GM12878 (cell line): ENCODE measurements around the gene AGBL4. TPM values are rescaled to one million over a fixed set of nuclear protein-coding genes. Genes with fewer than 3 reads are reported as not detected.

Experiments used
- ATAC-seq: fragments of 200-7000 bp; cut with Tn5 transposase; 3 replicates; pipeline ENCODE4 v1.9.1; 2020; ENCODE audit warnings: mild to moderate bottlenecking, moderate library complexity
- BruUV-seq: library from RNA; stranded (reverse); fragments of 400-500 nt; replicated peaks from 2 replicates; lab custom pipeline; 2021; lab: Mats Ljungman, UMichigan
- CTCF ChIA-PET: fragments of 300-600 bp; sonication (Branson Sonifier 250); formaldehyde crosslinking; extraction: SDS; loops from one replicate; lab custom pipeline; 2021; ENCODE audit warnings: inconsistent platforms; lab: Yijun Ruan, JAX
- POLR2A ChIA-PET: fragments of 350-600 bp; formaldehyde crosslinking; extraction: SDS; loops from one replicate; lab custom pipeline; 2021; ENCODE audit warnings: inconsistent platforms; lab: Charles Lee
- RAD21 ChIA-PET: fragments of 300-600 bp; sonication (Branson Sonifier 250); formaldehyde crosslinking; loops from one replicate; lab custom pipeline; 2023; ENCODE audit warnings: antibody characterized with exemption; ENCODE audit not compliant: unreplicated experiment; lab: Charles Lee
- SMC1A ChIA-PET: fragments of 300-600 bp; sonication (Branson Sonifier 250); formaldehyde crosslinking; loops from one replicate; lab custom pipeline; 2023; ENCODE audit not compliant: unreplicated experiment, uncharacterized antibody; lab: Charles Lee
- DNase-seq: peaks from one replicate; pipeline ENCODE4 v3.0.0-alpha.2; 2011; ENCODE audit warnings: low read depth, low spot score
- FAIRE-seq: peaks from 3 replicates; lab custom pipeline; 2011; peaks lifted over from hg19 to GRCh38; lab: Jason Lieb, UNC
- H2AFZ ChIP-seq: 2 replicates; pipeline ENCODE4 v1.6.0; 2011; ENCODE audit warnings: low read depth, low read length, control low read depth; ENCODE audit not compliant: control insufficient read depth
- H3K27ac ChIP-seq: 2 replicates; pipeline ENCODE4 v1.5.1; 2011; ENCODE audit warnings: control low read depth; ENCODE audit not compliant: control insufficient read depth, insufficient read depth
- H3K27me3 ChIP-seq, 2 experiments: replicated peaks in 1 of 2; 2 replicates each; pipeline versions ENCODE4 v1.6.0 to v1.6.1; 2011; ENCODE audit warnings: low read length in 1 of 2; ENCODE audit not compliant: control insufficient read depth in 2 of 2, insufficient read depth in 2 of 2
- H3K36me3 ChIP-seq, 2 experiments: 2 replicates each; pipeline ENCODE4 v1.5.1; 2011; ENCODE audit warnings: low read length in 1 of 2; ENCODE audit not compliant: control insufficient read depth in 2 of 2, insufficient read depth in 2 of 2
- H3K4me1 ChIP-seq: 2 replicates; pipeline ENCODE4 v1.6.1; 2011; ENCODE audit warnings: mild to moderate bottlenecking, low read length, moderate library complexity, mixed read lengths; ENCODE audit not compliant: control insufficient read depth, insufficient read depth
- H3K4me2 ChIP-seq: 2 replicates; pipeline ENCODE4 v1.6.0; 2011; ENCODE audit warnings: control low read depth; ENCODE audit not compliant: control insufficient read depth, insufficient read depth
- H3K4me3 ChIP-seq: fragments of 200-600 bp; sonication (generic); 2 replicates; pipeline ENCODE4 v1.5.1; 2016
- H3K79me2 ChIP-seq: 2 replicates; pipeline ENCODE4 v1.6.0; 2011; ENCODE audit warnings: low read length; ENCODE audit not compliant: control insufficient read depth, insufficient read depth
- H3K9ac ChIP-seq: 2 replicates; pipeline ENCODE4 v1.8.0; 2011; ENCODE audit warnings: low read length, control low read depth, mixed read lengths; ENCODE audit not compliant: control insufficient read depth, insufficient read depth
- H3K9me3 ChIP-seq: replicated peaks from 3 replicates; pipeline ENCODE4 v1.5.1; 2011; ENCODE audit warnings: mild to moderate bottlenecking, low read length; ENCODE audit not compliant: control insufficient read depth, insufficient read depth
- H4K20me1 ChIP-seq: 2 replicates; pipeline ENCODE4 v1.6.0; 2011; ENCODE audit not compliant: control insufficient read depth, insufficient read depth
- CREB1 ChIP-seq: IDR thresholded peaks from 2 replicates; pipeline ENCODE4 v1.6.1; 2012; ENCODE audit warnings: low read depth, mild to moderate bottlenecking, inconsistent platforms
- JUNB ChIP-seq: IDR thresholded peaks from 2 replicates; pipeline ENCODE4 v1.6.1; 2016; ENCODE audit warnings: antibody characterized with exemption, mild to moderate bottlenecking
- KAT2A ChIP-seq: conservative IDR thresholded peaks from 2 replicates; pipeline ENCODE4 v1.6.1; 2011; ENCODE audit warnings: low read depth, low read length; ENCODE audit not compliant: control insufficient read depth
- RUNX3 ChIP-seq: IDR thresholded peaks from 2 replicates; pipeline ENCODE4 v1.6.1; 2012; ENCODE audit warnings: low read length, inconsistent platforms
- SIX5 ChIP-seq: IDR thresholded peaks from 2 replicates; pipeline ENCODE4 v1.6.1; 2011; ENCODE audit warnings: mild to moderate bottlenecking, low read depth, low read length, moderate library complexity; ENCODE audit not compliant: severe bottlenecking
- SREBF1 ChIP-seq: IDR thresholded peaks from 2 replicates; pipeline ENCODE4 v1.6.1; 2012; ENCODE audit warnings: mild to moderate bottlenecking, low read length
- TCF3 ChIP-seq: IDR thresholded peaks from 2 replicates; pipeline ENCODE4 v1.6.1; 2012; ENCODE audit warnings: low read depth, mild to moderate bottlenecking, low read length, borderline replicate concordance; ENCODE audit not compliant: insufficient read depth
- TCF7 ChIP-seq: IDR thresholded peaks from 2 replicates; pipeline ENCODE4 v1.6.1; 2014; ENCODE audit warnings: antibody characterized with exemption, borderline replicate concordance
- USF1 ChIP-seq: IDR thresholded peaks from 2 replicates; pipeline ENCODE4 v1.6.1; 2011; ENCODE audit warnings: borderline replicate concordance, low read depth, mild to moderate bottlenecking, moderate library complexity, mixed read lengths, low read length; ENCODE audit not compliant: insufficient read depth; ENCODE audit errors: extremely low read length
- ZBTB11 ChIP-seq: fragments of 450-650 bp; formaldehyde crosslinking; IDR thresholded peaks from 2 replicates; pipeline ENCODE4 v1.5.0; 2022; ENCODE audit warnings: mild to moderate bottlenecking, missing genetic modification characterization
- ZNF217 ChIP-seq: fragments of 450-650 bp; IDR thresholded peaks from 2 replicates; pipeline ENCODE4 v1.6.1; 2017; ENCODE audit warnings: antibody characterized with exemption, mild to moderate bottlenecking
- WGBS: methylation state at CpG from one replicate; pipeline ENCODE4 v1.1.6; 2016; ENCODE audit warnings: low lambda C conversion rate; ENCODE audit not compliant: insufficient replicate concordance, insufficient coverage; ENCODE audit errors: missing lambda C conversion rate; 5-methylcytosine and 5-hydroxymethylcytosine counted together
- in situ Hi-C: fragments of 300-500 bp; cut with MboI; formaldehyde crosslinking; loops from 9 replicates; pipeline ENCODE4 v1.14.3; 2018; ENCODE audit warnings: mixed read lengths
- intact Hi-C: fragments of 100-400 bp; cut with micrococcal nuclease; formaldehyde crosslinking; loops from one replicate; pipeline ENCODE4 v1.14.2; 2022; ENCODE audit not compliant: unreplicated experiment
- polyA plus RNA-seq, 11 experiments: library from polyadenylated mRNA; depleted of rRNA in 4 of 11; unstranded in 6 of 11; stranded (reverse) in 5 of 11; fragments of >200 nt; fragmentation: Nextera tagmentation in 4 of 11; fragmentation: Illumina TruSeq in 1 of 11; extraction: Ambion mirVana in 4 of 11; extraction: Trizol in 1 of 11; gene quantifications; 1 replicate in 1 of 11; 2 replicates in 10 of 11; pipeline versions ENCODE4 v1.2.1 to v1.2.3, GENCODE V29; 2011 to 2016; ENCODE audit warnings: inconsistent platforms in 2 of 11, missing spikeins in 2 of 11, low read depth in 1 of 11
- total RNA-seq, 4 experiments: library from RNA; depleted of rRNA in 3 of 4; stranded (reverse); fragments of >200 nt in 3 of 4; fragmentation: Illumina TruSeq in 1 of 4; extraction: Trizol in 1 of 4; gene quantifications; 2 replicates each; pipeline versions ENCODE4 v1.2.1 to v1.2.3, GENCODE V29; 2013 to 2021
- TF ChIP-seq, protein P1 (sequence below): IDR thresholded peaks from 2 replicates; pipeline ENCODE4 v1.6.1; 2011; ENCODE audit warnings: low read depth, low read length, improper control_type of control experiment, borderline replicate concordance
- TF ChIP-seq, protein P2 (sequence below): fragments of 450-650 bp; IDR thresholded peaks from 2 replicates; pipeline ENCODE4 v1.6.1; 2014; ENCODE audit warnings: mild to moderate bottlenecking

AGBL4 gene
- total and polyA plus RNA-seq, 10 of the 15 experiments (the other 5 are each of a cell fraction or from before 2014, with no cell fraction given), result 0.31 TPM; not detected in 9

DNA sequence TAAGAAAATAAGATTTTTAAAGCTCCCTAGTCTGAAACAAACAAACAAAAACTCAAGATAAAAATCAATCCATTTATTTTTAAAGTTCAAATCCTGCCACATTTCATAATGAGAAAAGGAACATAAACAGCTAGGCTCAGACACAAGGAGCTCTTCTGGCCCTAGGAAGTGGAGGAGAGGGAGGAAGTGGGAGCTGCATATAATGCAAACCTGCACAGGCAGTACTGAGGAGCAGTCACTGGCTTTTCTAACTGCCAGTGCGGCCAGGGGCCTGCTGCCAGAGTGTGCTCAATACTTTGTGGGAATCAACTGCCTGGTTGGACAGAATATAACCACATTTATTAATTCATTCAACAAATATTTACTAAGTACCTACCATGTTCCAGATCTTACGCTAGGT, 1411.9 kb downstream of the AGBL4 start (continued):
- TF ChIP-seq ZBTB11 (CRISPR knock-in tag) (no peak), ZNF217 (no peak), RUNX3 (no peak), SIX5 (no peak)
- TF ChIP-seq, protein P1, sequence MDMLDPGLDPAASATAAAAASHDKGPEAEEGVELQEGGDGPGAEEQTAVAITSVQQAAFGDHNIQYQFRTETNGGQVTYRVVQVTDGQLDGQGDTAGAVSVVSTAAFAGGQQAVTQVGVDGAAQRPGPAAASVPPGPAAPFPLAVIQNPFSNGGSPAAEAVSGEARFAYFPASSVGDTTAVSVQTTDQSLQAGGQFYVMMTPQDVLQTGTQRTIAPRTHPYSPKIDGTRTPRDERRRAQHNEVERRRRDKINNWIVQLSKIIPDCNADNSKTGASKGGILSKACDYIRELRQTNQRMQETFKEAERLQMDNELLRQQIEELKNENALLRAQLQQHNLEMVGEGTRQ, result no peak
- TF ChIP-seq, all 136 proteins: peak for 0

GRCh38 chr1:48610628-48611542, 1412.9 kb downstream of the AGBL4 start:
- no peaks in the 10 kb centered on the region for H4K20me1 ChIP-seq
- ATAC-seq (no peak), DNase-seq (no peak), FAIRE-seq (no peak)
- no TSS peak for BruUV-seq
- H3K36me3 ChIP-seq, result no peaks in the 10 kb centered on the region
- ChIA-PET RAD21 (no interaction called here), CTCF (no interaction called here), SMC1A (no interaction called here), POLR2A (no interaction called here)
- H3K9me3 ChIP-seq, result no peaks in the 10 kb centered on the region
- no peaks in the 10 kb centered on the region for H3K79me2 ChIP-seq
- H2AFZ ChIP-seq, result no peak overlapping the region
- no peaks in the 10 kb centered on the region; a peak in 1 of 4 replicates for H3K27me3 ChIP-seq
- H3K9ac ChIP-seq, result no peak overlapping the region
- no peak overlapping the region for H3K4me3 ChIP-seq
- WGBS, result 16% methylated on average over 3 of the region's 3 CpGs
- no peaks in the 10 kb centered on the region for H3K4me1 ChIP-seq
- no peak overlapping the region for H3K4me2 ChIP-seq
- H3K27ac ChIP-seq, result no peak overlapping the region
- intact Hi-C loops (no loop called here), in situ Hi-C loops (no loop called here)
- TF ChIP-seq USF1 (no peak), SREBF1 (no peak), TCF7 (no peak), SIX5 (no peak), CREB1 (no peak), TCF3 (no peak), KAT2A (no peak), JUNB (no peak)
- TF ChIP-seq, protein P2, sequence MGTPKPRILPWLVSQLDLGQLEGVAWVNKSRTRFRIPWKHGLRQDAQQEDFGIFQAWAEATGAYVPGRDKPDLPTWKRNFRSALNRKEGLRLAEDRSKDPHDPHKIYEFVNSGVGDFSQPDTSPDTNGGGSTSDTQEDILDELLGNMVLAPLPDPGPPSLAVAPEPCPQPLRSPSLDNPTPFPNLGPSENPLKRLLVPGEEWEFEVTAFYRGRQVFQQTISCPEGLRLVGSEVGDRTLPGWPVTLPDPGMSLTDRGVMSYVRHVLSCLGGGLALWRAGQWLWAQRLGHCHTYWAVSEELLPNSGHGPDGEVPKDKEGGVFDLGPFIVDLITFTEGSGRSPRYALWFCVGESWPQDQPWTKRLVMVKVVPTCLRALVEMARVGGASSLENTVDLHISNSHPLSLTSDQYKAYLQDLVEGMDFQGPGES, result no peak
